ENCODE measurements around the gene OR52A1. TPM values are rescaled to one million over a fixed set of nuclear protein-coding genes. Genes with fewer than 3 reads are reported as not detected.
A peak's percentile ranks its signal among the peaks of the same experiment; 100 is the strongest.
"Not testable (repeated sequence)": the region's sequence is repeated elsewhere in the genome, so short reads cannot be mapped to it uniquely, and the experiment has no call there.

The OR52A1 gene
- total and polyA plus RNA-seq, 9 of the 15 experiments (the other 6 are each of a cell fraction or from before 2014, with no cell fraction given): under 0.01 to 0.33 (median 0.13) TPM; not detected in 3

GRCh38 chr11:5164807-5165206, 10.2 kb upstream of the OR52A1 start:
- BruUV-seq (replicated peaks); ATAC-seq; H4K20me1 ChIP-seq (replicated peaks; ENCODE audit: control insufficient read depth, insufficient read depth, low read length); H3K36me3 ChIP-seq (ENCODE audit: control insufficient read depth, insufficient read depth, low read length); H3K9me1 ChIP-seq (ENCODE audit: control insufficient read depth, insufficient read depth, low read length); H3K9me3 ChIP-seq (replicated peaks; ENCODE audit: control insufficient read depth, insufficient read depth, low read depth, low read length); DNase-seq (ENCODE audit: extremely low read depth in 1 of 4, low spot score in 3 of 4); FAIRE-seq; H3K4me3 ChIP-seq; H3K27ac ChIP-seq (ENCODE audit: extremely low read depth, low read depth, low read length); POLR2A ChIA-PET; H3K9ac ChIP-seq (ENCODE audit: insufficient read depth in 1 of 2, low read depth in 2 of 2, low read length in 2 of 2); H2AFZ ChIP-seq (ENCODE audit: low read depth, low read length); H3K79me2 ChIP-seq (ENCODE audit: control insufficient read depth, insufficient read depth, low read length); H3K27me3 ChIP-seq (ENCODE audit: control insufficient read depth in 2 of 2, insufficient read depth in 2 of 2, low read length in 2 of 2); intact Hi-C loops (cut with micrococcal nuclease); CTCF ChIA-PET (ENCODE audit: low intra/inter-chr PET ratio); TF ChIP-seq FOXM1 (CRISPR knock-in tag; IDR thresholded peaks at IDR 0.05; ENCODE audit: low read depth); TEAD4 (CRISPR knock-in tag; IDR thresholded peaks at IDR 0.05; ENCODE audit: borderline replicate concordance): not testable (repeated sequence)
- H3K4me2 ChIP-seq (ENCODE audit: insufficient read depth, low read length): peak overlapping the region; percentile 39; the same call in 1 of the 2 replicates
- WGBS (ENCODE audit: insufficient coverage, low coverage, missing lambda C conversion rate): 7% methylated on average over 6 of the region's 6 CpGs
- in situ Hi-C loops (cut with MboI): loop anchor here (5.0 kb wide), 1 partner anchor 1518 kb away; the partner anchor contains the start of gene ART1
- peaks cover 0 to 11% of the 10 kb centered on the region in 2 experiments; a peak in 2 of 5 replicates for H3K4me1 ChIP-seq (replicated peaks in 1 of 2; ENCODE audit: control insufficient read depth in 2 of 2, insufficient read depth in 2 of 2, low read length in 2 of 2)
- TF ChIP-seq TRIM24 (IDR thresholded peaks at IDR 0.05) (peak; percentile 60 to 64; a peak in 3 of 4 replicates), CBFA2T2 (conservative IDR thresholded peaks at IDR 0.05) (peak; percentile 92), NCOR1 (IDR thresholded peaks at IDR 0.05) (peak; percentile 94), FOXM1 (IDR thresholded peaks at IDR 0.05; ENCODE audit: low read depth) (peak; percentile 43; the same call in 1 of the 2 replicates), HDAC1 (IDR thresholded peaks at IDR 0.05) (peak in 1 of 2 experiments; percentile 62; a peak in 2 of 4 replicates), ARID1B (IDR thresholded peaks at IDR 0.05) (peak; percentile 91), PYGO2 (tag; IDR thresholded peaks at IDR 0.05) (peak; percentile 77), HDAC2 (IDR thresholded peaks at IDR 0.05) (0 out of 2 replicates have a peak, but pooled peaks have one; percentile 37), PHB2 (IDR thresholded peaks at IDR 0.05; ENCODE audit: low read depth) (peak; percentile 73), MTA2 (IDR thresholded peaks at IDR 0.05; ENCODE audit: low read depth) (peak; percentile 87), CBFA2T3 (IDR thresholded peaks at IDR 0.05) (peak; percentile 91), CC2D1A (IDR thresholded peaks at IDR 0.05) (peak; percentile 83), NFIC (IDR thresholded peaks at IDR 0.05) (peak; percentile 52), TEAD4 (IDR thresholded peaks at IDR 0.05; ENCODE audit: low read length) (0 out of 2 replicates have a peak, but pooled peaks have one; percentile 9), MEF2D (tag; conservative IDR thresholded peaks at IDR 0.05; ENCODE audit: low read depth) (0 out of 2 replicates have a peak, but pooled peaks have one; percentile 44), GATAD2A (IDR thresholded peaks at IDR 0.05) (peak; percentile 89; the same call in 1 of the 2 replicates), SMARCE1 (IDR thresholded peaks at IDR 0.05) (peak; percentile 79), TAL1 (IDR thresholded peaks at IDR 0.05) (peak; percentile 89), MTA1 (IDR thresholded peaks at IDR 0.05; ENCODE audit: borderline replicate concordance) (peak; percentile 59), DPF2 (IDR thresholded peaks at IDR 0.05) (peak; percentile 74), TCF3 (CRISPR knock-in tag; IDR thresholded peaks at IDR 0.05) (peak; percentile 71), VEZF1 (CRISPR knock-in tag; IDR thresholded peaks at IDR 0.05) (0 out of 2 replicates have a peak, but pooled peaks have one; percentile 25), ELF4 (CRISPR knock-in tag; IDR thresholded peaks at IDR 0.05) (peak; percentile 97), ZBTB2 (IDR thresholded peaks at IDR 0.05) (peak; percentile 85), SMARCA4 (IDR thresholded peaks at IDR 0.05) (peak; percentile 22; the same call in 1 of the 2 replicates)
